Hindlimb muscle (tissue), 1 donor: Measurements from ENCODE around the gene FANCC. TPM values are rescaled to one million over a fixed set of nuclear protein-coding genes. Genes with fewer than 3 reads are reported as not detected.

Experiments
- DNase-seq: peaks from one replicate; pipeline ENCODE4 v3.0.0-alpha.2; 2013
- polyA plus RNA-seq: library from polyadenylated mRNA; unstranded; fragments of 120-200 nt; gene quantifications from one replicate; pipeline ENCODE4 v1.2.1, GENCODE V29; 2013; ENCODE audit not compliant: insufficient read length

The FANCC gene
- polyA plus RNA-seq, 1 donor = 17.7 TPM

DNA sequence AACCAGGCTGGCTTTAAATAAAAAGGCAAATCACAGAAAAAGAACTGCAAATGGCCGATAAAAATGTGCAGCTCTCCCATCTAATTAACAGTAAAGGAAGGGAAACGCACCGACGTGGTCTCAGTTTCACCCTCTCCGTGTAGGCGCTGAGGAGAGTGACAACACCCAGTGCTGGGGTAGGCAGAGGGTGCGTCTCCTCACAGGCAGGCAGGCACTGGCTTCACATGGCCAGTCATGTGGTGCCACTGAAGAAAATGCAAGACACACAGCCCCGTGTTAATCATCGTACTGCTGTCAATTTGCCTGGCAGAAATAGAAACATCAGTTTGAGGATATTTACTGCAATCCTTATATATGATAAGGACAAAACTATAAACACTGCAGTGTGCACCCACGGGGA, 178.4 kb downstream of the FANCC start:
- no peak for DNase-seq

DNA sequence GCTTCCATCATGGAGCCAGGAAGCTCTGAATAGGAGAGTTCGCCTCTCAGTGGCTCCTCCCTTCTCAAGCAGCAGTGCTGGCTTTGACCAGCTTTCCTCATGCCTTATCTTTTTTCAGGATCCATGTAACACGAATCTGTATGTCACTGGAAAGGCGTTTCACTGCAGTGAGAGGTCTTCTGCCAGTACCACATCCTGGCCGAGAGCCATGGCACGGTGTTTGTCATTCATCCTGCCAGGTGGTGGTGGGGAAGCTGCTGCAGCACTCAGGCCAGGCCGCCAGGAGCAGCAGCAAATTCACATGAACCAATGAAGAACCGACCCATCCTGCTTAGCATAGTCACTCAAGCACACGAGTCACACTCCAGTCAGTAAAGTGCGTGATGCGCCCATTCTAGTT, 179.0 kb downstream of the FANCC start:
- DNase-seq = no peak

DNA sequence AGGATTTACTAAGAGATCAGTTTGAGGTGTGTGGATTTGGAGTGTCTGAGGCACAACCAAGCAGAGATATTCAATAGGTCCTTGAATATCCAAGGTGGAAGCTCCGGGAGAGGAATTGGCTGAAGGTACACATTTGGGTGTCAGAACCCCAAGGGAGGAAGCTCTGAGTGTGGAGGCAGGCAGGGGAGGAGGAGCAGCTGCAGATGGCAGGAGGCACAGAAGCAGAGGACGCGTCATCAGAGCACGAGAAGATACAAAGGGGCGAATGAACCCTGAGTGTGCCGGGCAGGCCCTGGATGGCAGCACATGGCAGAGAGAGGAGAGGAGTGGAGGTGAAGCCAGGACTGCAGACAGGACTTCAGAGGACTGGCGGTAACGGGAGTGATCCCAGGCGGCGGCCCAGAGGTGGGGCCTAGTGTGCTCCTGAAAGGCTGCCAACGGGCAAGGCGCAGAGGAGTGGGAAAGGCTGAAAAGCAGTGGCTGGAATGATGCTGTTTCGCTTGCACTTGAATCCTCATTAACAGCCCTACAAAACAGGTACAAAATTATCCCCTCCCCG, 179.8 kb downstream of the FANCC start:
- DNase-seq = no peak

DNA sequence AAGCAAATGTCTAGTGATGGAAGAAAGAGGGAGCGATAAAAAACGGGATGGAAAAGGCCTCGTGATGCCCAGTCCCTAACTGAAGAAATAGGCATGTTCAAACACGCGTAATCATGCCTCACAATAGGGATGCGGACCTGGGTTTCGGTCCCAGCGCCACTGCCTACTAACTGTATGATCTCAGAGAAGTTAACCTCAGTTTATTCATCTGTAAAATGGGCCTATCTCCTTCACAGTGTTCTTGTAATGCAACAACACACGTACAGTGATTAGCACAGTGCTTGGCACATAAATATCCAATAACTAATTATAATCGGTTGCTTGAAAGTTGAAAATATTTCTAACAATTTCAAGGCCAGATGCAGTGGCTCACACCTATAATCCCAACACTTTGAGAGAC, 181.8 kb downstream of the FANCC start:
- no peak for DNase-seq

DNA sequence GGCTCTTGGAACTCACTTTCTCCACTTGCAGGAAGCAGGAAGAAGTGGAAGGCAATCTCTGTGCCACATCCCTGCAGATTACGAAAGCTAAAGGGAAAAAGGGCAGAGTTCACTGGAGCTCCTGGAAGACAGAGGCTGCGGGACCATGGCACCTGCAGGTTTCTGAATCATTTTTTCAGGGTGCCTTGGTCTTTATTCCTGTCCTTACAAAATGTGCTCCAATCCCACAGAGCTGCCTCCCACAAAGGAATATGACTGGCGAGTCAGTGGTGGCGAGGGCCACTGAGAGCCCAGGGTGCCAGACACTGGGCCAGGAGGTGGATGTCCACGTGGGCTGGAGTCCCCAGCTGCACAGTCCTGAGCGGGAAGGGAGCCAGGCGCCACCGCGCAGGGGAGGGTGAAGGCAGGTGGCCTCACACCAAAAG, 183.0 kb downstream of the FANCC start:
- DNase-seq = no peak

DNA sequence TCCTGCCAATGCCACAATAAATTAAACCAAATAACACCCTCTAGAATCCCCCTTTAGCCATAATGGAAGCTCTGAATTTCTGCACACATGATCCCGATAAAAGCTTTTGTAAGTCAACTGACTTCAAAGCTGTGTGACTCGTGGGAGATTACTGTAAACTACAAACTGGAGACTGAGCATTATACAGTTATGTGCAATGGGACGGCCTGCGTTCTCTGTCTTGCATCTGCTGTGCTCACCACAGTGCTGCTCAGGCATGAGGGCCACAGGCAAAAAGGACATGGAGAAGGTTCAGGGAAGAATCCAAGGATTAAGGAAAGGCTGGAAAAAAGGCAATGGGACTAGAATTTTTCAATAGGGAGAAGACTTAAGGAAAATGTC, 184.2 kb downstream of the FANCC start:
- DNase-seq = no peak

DNA sequence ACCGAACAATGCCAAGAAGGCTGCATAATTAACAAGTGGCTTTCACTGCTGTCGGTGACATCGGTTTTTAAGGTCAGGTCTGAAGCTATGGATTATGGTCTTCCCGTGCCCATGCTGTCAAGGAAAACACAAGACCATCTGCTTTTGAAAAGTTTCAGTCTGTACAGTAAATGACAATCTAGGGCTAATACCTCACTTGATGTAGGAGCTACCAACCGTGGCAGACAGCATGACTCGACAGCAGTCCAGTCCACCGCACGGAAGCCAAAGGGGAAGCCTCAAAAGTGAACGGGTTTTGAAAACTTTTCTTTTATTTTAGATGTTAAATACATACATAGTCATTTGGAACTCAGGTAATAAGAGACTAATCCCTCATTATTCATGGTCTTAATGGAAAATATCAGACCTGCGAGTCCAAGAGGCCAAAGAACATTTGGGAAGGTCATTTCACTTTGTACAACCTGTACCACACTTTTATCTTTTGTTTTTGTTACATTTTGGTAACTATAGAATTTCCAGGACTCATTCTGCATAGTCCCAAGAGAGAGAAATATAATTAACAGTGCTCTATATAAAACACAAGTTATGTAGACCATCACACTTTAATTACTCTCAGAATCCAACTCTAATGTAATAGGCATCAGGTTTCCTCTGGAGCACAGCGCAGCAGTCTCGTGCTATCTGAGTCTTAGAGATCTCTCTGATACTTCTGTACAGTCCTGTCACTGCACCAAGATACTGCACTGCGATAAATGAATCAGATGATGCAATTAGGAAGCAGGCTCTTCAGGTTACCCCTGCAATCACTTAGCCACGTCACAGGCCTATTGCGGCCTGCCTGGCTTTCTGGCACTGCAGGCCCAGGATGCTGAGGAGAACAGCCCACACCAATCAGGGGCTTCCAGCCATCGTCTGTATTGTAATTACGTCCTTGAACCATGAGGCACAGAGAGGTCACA, 184.9 kb downstream of the FANCC start:
- no peak for DNase-seq

DNA sequence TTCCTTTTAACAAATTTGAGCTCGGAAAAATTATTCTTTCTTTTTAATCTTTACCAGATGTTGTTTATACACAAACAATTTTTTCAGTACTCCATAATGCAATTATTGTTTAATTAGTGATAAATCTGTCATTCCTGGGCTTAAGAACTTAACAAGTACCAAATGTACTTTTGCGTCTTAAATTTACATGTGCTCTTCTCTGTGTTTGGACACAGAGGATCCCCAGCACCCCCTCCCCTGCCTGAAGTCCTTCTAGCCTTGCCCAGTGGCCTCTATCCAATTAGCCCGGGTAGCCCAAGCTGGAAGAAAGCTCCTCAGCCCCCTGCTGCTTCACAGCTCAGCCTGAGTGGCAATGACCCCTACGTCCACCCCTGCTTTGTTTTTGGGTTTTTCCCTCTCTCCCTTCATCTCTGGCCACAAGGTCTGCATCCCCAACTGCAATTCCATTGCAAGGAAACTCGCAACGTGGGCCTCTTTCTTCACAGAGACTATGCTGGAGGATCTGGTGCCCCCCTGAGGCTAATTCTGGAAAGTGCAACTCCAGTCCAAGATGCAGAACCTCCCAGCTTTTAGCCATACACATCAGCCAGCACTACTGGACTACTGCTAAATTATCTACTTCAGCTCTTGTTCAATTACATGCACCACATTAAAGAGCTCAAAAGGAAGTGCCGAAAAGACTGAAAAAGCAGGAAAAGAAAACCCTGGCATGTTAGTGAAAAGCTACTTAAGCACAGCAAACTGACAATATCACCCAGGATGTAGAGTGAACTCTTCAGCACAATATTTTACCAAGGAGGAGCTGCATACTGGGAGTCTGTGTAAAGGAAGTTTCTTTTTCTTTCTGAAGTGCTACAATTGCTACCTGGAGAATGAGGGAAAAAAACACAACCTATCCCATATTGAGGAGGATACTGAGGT, 186.2 kb downstream of the FANCC start:
- DNase-seq = peak; percentile 63

DNA sequence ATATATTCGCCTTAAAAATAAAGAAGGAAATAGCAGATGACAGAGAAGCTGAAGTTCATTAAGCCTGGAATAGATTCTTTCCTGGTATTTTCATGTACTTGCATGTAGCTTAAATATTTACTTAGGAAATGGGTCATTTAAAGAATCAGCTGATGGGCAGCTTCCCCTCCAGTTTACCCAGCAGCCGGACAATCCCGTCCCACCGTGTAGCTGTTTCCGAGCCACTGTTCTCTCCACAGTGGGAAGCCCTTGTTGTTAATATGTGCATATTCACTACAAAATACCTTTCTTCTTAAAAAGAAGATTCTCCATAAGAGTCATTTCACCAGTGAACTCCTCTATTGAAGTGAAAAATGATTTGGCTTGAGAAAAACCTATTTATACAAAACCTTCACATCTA, 187.0 kb downstream of the FANCC start:
- no peak for DNase-seq

DNA sequence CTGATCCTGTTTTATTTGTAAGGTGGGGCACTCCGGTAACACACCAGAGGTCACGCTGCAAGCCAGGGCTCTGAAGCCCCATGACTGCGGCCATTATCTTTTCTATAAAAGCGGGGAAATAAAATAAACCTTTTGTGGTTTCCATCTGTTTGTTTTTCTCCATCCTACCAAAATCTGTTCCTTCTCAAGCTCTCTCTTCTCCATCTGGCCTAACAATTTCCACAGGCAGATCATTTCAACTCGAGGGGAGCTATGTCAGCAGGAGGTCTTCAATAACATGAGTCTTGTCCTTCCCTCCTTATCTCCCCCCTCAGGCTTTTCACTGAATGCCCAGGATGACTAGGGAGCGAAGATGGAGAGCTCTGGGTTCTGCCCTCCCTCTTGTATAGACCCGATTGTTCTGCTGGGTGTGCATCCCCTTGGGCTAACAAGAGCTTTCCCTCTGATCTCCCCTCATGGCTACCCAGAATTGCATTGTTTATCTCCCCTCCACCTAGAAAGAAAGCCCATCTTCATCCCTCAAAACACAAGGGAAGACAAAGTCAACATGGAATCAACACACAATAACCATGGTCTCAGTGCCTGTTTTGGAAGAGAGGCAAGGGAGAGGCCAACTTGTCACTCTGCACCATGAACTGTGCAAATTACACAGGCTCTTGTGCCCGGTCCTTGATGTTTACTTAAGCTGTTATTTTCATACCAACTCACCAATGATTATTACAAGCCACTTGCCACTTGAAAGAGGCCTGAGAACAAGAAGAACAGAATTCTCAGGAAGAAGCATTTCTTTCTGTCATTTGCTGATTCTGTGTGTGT, 187.8 kb downstream of the FANCC start:
- DNase-seq = no peak

DNA sequence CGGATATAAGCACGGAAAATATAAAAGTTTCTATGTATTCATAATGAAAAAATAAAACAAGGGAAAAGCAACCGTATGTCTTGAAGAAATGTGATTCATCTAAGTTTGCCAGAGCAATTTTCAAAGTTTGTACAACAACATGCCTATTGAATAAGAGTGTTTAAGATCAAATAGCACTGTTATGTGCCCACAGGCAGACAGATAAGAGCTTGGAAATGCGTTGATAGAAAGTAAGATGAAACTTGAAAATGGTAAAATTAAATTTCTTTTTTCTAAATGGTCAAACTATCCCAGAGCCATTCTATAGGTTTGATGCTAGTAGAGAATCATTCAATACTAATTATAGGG, 189.4 kb downstream of the FANCC start:
- no peak for DNase-seq

DNA sequence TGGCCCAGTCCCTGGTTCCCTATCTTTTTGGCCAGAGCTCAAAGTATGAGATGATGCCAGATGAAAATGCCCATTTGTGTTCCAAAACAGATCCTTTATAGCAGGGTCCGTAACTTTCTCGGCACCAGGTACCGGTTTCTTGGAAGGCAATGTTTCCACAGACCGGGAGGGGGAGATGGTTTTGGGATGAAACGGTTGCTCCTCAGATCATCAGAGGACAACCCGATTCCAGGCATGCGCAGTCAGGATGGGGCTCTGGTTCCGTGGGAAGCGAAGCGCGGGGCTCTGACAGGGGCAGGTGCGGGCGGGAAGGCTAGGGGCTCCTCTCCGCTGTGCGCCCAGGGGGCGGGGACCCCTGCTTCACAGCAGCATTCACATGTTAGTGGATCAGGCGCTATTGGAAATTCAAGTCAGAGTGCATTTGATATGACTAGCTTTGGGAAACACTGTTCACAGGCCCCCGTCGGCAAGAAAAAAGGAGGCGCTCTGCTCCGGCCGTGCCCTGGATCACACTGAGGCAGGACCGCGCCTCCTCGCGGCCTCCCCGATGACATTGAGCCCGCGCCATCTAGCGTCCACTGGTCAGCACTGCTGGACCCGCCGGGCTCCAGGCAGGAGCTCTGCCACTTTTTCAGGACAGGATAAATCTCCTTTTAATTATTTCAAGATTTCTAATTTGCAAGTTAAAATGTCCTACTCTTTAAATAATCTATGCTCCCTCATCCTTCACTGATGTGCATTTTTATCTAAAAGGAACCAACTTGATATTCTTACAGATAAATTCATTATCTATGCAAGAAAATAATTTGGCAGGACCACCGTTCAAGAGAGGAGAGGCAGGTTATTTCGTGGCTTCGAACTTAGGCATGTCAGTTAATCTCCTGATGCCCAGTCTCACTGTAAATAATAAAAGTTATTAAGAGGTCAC, 190.0 kb downstream of the FANCC start:
- DNase-seq = peak; percentile 84

DNA sequence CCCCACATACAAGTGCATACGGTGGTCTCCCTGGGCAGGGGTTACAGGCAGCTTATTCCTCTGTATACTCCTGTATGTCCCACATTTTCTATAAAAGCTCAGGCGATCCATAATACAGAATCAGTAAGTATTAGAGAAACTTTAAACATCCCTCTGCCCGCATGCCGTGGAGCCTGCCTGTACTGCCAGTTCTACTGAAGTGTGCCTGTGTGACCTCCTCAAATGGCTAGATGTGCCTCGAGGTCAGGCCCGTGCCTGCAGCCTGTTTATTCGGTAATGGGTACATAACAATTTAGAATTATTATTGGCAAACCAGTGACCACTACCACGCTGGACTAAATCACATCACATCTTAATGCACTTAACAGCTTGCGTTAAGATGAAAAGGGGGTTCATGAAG, 190.8 kb downstream of the FANCC start:
- DNase-seq = no peak

DNA sequence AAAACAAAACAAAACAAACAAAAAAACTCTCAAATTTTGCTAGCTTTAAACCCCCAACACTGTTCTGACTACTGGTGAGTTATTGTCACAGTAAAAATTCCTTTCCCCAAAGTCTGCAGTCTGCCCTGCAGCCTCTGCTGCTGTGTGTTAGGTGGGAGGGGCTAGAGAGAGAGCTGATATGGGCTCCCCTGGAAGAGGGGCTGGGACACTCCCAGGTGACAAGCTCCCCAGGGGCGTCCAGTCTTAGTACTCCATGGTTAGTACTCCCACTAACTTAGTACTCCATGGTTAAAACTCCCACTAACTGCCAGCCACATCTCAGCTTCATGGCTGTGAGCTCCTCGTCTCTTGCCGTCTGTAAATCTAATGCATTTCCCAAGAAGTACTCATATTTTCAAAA, 191.9 kb downstream of the FANCC start:
- DNase-seq = no peak

DNA sequence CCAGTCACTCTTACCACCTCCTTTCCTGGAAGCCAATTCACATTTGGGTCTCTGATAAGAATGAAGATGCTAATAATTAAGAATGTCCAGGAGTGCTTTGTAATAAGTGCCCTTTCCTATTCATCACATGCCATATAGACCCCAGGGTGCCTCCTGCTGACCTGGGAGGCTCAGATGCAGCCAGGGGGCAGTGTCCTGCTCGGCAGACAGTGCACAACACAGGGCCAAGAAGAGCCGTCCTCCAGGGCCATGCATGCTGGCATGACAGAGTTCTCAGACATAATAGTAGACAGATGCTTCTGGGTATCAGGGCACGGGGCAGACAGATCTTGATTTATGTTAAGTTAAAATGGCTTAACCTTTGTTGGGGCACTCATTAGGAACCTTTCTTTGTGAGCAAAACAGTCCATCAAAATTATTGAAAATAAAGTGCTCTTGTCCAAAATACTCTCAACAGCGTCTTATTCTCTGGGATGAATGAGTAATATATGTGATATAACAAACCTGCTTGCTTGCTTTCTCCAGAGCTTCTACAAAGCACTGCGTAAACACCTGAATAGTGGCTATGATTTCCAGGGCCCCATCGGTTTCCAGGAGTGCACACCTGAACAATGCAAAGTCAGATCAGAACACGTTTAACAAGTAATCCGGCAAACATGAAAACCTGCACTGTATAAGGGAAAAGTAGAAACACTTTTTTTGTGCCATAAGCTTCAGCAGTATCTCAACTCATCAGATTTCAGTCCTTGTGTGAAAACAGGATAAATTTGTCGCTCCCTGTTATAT, 192.7 kb downstream of the FANCC start:
- no peak for DNase-seq

DNA sequence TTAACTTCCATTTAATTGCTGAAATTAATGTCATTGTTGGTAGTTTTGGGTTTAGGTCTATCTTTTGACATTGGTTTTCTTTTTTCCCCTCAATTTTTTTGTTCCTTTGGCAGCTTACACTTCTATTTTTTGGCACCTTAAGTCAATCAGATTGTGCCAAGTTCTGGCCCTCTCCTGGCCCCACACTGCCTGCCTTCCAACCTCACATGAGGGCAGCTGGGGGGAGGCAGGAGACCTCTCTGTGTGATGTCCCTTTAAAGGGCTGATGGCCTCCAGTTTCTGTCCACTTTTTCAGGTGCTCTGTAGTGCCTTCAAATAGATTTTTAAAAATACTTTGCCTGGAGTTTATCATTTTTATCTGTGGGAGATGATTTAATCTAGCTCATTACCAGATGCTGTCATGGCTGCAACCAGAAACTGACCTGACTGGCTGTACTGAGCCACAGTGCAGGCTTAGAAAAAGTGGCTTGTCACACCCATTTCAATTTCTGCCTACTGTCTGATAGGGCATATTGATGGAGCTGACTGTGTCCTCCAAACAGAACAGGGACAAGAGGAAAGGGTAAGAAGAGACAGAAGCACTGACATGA, 196.6 kb downstream of the FANCC start:
- no peak for DNase-seq

DNA sequence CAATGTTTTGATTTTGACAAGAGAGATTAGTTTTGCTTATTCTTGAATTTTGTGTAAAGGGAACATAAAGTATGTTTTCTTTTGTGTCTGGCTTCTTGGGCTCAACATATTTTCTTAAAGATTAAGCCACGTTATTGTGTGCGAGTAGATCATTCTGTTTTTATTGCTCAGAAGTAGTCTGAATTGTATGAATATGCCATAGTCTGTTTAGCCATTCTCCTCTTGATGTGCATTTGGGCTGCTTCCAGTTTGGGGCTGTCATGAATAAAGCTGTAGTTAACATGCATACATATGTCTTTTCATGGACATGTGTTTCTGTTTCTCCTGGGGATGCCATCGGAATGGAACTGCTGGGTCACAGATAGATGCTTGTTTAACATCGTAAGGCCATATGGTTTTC, 198.9 kb downstream of the FANCC start:
- no peak for DNase-seq

DNA sequence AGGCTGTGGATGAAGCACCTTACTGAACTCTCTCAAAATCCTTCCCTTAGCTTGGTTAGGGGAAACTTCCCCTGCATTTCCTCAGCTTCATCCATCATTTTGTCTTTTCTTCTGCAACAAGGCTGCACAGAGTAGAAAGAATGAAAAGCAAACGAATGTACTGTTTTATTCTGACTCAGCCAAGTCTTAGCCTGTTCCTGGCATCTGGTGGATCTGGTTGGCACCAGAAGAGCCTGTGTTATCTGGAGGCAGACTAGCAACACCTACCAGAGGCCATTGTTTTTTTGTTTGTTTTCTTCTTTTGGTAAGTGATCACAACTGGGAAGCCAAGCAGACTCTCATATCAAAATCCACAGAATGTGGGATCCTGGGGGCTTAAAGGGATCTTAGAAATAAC, 200.7 kb downstream of the FANCC start:
- DNase-seq = no peak

DNA sequence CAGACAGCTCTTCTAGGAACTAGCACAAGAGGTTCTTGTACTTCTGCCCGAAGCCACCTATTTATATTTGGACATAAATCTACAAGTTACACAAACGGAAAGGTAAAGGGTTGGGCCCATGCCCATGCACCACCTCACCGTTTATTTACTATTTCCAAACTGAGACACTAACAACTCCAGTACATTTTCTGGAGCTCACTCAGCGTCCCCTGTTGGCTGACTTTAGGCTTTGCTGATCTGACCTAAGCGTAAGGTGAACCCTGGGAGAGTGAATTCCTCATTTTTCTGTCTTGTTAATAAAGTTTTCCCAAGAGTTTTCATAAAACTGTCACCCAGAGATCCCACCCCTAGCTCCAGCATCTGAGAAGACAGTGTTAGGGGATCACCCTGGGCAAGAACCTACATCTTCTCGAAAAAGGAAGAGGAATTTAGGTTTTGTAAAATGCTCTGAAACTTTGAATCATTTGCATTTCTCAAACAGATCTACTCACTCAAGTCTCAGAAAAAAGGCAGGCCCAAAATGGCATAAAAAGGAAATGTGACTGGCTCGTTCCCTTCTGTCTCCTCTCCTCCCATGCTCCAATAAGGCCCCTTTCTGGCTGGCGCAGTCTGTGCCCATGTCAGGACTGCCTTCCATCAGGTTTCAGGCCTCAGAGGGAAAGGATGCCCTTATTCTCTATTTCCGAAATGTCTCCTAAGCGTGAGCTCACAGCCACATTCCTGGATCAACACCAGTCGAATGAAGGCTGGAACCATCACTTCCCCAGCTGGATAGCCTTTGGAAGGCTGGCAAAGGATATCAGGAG, 201.3 kb downstream of the FANCC start:
- no peak for DNase-seq
